Limb (tissue), 2 donors: Measurements from ENCODE around the gene NOL4L.

Experiments used
- DNase-seq, 2 donors: peaks; one replicate each; pipeline ENCODE4 v3.0.0-alpha.2; 2016; ENCODE audit errors: extremely low spot score in 2 of 2

NOL4L gene

DNA sequence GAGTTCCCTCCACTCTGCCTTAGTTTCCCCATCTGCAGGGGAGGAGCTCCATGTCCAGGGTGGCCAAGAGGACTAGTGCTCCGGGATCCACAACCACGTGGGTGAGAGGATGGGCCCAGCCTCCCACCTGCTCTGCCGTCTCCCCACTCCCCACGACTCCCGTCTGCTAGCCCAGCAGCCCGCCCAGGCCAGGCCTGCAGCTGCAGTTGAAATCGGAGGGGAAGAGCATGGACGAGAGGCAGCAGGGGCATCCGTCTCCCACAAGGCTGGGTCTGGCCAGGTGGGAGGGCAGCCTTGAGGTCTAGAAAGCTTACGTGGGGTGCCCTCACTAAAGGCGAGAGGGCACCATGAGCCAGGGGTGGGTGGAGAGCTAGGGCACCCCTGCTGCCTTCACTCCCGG, 8.6 kb downstream of the NOL4L start:
- no peak for DNase-seq

DNA sequence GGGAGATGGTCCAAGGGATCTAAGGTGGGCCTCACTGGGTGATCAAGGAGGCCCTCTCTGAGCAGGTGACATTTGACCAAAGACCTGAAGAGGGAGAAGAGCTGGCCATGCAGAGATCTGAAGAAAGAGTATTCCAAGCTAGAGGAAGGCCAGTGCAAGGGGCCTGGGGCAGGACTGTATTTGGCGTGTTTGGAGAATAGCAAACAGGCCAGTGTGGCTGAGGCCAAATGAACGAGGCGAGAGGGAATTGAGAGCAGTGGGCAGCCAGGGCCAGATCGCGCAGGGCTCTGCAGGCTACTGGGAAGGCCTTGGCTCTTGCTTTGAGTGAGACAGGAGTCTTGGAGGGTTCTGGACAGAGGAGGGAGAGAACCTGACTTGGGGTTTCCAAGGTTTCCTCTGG, 9.3 kb downstream of the NOL4L start:
- no peak for DNase-seq

DNA sequence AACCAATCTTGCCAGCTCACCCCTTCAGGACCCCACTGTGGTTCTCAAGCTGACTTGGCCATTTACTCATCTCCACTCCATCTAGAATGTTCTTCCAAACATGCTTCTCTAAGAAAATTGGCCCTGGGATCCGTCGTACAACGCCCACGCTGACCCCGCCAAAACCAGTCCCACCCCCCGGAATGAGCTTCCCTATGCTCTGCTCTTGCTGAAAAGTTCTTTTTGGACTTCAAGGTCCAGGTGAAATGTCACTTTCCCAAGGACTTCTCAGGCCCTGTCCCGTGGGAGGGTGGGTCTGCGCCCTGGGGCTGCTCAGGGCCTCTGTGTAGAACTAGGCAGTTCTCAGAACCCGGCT, 9.9 kb downstream of the NOL4L start:
- DNase-seq: no peak

DNA sequence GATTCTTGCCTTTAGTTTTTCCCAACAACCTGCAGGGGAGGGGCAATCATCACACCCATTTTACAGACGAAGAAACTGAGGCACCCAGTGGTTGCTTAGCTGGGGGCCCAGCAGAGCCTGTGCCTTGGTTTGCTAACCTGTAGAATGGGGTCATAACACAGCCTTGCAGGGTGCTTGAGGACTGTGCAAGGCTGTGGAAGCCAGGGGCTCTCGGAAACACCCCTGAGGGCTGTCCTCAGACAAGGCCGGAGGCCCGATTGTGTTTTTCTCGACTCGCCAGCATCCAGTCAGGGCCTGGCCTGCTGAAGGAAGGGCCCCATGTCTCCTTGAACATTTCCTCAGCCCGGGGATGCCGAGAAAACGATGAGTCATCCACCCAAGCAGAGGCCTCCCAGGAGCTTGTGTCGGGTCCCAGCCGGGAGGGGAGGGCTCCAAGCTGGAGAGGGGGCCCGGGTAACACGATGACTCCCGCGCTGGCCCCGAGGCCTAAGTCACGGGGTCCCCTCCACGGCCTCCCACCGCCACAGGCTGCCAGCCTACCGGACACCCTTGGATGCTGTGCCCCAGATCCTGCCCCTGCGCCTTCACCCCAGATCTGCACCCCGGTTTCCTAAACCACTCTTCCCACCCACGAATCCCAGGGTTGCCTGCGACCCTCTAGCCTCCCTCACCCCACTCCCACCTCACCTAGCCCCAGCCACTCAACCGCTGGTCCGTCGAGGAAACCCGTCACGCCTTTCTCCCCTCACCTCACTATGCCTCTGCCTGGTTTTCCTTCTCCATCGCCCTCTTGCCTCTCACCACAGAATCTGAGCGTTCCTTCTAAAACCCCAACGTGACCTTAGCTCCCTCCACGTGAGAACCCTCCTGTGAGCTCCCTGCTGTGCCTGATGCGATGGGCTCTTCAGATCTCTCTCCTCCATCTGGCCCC, 10.6 kb downstream of the NOL4L start:
- DNase-seq: no peak

DNA sequence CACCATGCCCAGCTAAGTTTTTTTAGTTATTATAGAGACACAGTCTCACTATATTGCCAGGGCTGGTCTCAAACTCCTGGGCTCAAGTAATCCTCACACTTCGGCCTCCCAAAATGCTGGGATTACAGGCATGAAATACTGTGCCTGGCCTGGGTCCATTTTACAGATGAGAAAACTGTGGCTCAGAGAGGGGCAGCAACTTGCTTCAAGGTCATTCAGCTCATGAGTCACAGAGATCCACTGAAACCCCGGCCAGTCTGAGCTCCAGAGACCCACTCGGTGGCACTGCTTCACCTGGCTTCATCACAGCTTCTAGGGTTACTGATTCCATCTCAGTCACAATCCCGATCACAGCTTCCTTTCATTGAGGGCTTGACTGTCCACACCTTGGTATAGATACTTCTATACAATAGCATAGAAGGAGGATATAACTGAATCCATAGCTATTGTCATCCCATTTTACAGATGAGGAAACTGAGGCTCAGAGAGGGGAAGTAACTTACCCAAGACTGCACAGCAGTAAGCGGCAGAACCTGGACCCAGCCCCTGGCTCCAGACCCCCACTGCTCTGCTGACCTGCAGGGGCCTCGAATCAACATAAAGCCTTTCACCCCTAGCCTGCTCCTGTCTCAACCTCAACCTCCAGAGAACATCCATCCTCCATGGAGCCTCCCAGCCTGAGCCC, 11.8 kb downstream of the NOL4L start:
- DNase-seq: no peak

DNA sequence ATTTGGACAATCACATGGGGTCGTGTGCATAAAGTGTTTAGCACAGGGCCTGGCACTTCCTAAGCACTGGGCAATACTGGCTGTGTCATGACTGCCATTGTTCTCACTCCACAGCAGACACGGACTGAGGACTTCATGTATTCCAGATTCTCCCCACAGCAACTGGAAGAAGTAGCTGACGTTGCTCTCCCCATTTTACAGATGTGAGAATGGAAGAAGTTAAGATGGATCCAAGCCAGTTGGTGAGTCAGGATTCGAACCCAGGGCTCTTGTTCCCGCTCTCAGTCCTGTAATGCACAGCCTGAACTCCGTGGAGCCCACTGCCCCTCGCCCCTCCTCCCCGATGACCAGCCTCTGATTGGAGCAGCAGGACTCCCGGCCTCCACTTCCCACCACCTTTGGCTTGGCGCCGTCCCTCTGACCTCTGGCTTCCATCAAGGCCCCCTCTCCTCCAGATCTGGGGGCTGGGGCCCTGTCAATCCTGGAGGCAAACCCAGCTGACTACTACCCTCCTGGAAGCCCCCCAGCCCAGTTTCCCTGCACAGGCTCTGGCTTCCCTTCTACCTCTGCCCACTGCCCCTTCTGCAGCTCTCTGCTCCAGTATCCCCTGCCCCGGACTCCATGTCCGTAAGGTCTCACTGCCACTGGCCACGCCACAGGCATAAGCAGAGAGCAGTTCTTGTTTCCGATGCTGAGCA, 12.7 kb downstream of the NOL4L start:
- no peak for DNase-seq

DNA sequence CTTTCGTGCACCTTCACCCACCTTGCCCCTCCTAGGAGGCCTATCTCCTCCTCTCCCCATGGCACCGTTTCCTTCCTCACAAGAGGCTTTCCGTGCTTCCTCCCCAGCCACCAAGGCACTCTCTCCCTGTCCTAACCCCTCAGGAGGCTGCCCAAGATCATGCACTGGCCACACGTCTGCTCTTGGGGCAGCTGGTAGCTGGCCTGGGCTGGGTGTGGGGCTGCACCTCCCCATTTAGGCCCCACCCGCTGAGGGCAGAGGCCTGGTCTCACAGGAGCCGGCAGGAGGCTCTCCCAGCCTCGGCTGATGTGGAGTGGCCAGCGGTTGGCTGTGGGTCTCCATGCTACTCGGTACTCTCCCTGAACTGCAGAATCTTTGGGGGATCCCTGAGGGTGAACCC, 13.6 kb downstream of the NOL4L start:
- no peak for DNase-seq

DNA sequence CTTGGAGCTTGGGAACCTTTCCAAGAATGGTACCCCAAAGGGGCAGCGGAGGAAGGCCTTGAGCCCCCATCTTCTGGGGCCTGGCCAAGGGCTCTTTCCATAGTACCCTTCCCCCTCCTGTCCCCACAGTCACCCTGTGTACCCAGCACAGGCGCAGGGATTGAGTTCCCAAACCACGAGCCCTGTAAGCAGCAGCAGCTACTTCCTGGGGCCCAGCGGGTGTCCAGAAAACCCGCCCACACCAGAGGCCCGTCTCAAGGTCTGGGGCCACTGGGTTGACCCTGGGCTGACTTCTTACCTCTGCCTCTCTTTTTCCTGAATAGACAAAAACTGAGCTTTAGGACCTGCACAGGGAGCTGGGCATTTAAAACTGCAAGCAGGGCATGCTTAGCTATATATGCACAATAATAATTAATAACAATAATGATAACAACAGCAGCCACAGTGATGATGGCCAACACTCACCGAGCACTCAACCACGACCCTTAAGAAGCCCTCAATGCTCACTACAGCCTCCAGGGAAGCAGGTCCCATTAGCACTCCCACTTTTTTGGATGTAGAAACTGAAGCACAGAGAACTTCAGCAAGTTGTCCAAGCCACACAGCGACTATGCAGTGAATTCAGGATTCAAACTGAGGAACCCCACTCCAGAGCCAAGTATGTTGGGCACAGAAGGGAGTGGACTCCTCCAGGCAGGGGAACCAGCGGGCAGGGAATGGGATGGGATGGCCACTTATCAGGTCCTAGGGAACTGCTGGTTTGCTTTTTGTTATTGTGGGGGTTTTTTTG, 14.5 kb downstream of the NOL4L start:
- DNase-seq: no peak

DNA sequence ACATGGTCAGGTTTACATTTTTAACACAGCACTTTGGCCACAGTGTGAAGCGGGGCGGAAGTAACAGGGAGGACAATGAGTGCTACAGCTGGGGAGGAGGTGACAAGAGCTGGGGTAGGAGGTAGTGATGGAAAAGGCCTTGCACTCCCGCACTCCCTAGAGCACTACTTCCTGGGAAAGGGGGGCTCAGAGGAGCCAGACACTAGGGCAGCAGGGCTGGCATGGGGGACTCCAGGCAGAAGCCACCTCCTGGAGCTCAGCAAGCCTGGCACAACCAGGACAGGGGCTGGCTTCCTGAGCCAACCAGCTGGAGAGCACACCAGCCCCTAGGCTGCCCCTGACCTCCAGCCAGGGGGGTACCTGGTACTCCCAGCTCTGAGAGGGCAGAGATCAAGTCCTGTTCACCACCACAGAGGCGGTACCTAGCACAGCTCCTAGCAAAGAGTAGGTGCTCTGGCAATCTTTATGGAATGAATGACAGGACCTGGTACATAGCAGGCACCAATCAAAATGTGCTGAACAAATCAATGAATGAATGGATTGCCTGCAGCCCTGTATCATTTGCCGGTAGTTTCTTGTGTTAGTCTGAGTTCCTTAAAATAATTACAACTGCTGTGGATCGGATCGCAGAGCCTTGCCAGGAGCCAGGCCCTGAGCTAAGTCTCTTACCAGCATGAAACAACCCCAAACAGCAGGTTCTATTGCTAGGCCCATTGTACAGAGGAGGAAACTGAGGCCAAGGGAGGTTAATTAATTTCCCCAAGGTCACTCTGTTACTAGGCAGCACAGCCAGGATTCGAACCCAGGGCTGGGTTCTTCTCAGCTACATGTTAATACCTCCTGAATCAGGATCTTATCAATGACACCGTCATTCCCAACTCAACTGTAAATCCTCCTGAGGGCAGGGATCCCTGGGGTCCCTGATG, 15.5 kb downstream of the NOL4L start:
- no peak for DNase-seq

DNA sequence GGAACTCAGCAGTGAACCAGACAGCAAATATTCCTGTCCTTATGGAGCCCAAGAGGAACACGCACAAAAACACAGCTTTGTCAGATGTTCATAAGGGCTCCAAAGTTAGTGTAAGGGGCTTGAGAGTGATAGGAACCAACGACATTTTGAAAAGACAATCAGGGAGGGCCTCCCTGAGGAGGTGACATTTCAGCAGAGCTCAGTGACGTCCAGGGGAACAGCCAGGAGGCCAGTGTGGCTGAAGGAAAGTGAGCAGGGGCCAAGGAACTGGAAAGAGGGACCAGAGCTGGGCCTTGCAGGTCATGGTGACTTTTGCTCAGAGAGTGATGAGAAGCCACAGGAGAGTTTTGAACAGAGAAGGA, 16.1 kb downstream of the NOL4L start:
- DNase-seq: no peak

DNA sequence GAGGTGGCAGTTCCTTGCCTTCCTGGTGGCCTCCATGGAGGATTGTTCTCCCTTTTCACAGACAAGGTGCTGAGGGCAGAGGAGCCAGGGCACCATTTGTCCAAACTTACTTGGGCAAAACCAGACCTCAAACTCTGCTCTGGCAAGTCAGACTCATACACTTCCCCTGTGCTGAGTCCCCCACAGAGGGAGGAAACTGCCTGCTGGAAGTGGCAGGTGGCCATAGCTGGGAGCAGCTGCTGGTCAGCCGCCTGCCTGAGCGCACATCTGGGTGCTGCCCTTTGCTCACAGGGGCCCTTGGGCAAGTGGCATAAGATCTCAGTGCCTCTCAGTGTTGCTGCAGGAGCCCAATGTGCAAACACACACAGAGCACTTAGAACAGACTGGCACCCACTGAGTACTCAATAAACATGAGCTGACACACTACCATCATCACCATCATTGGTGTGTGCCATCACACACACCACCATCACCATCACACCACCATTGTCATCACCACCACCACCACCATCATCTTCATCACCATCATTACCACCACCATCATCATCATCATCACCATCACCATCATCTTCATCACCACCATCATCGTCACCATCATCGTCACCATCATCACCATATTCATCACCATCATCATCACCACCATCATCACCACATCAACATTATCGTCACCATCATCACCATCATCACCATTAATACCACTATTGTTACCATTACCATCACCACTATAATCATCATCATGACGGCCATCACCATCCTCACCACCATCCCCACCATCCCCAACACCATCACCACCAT, 17.6 kb downstream of the NOL4L start:
- DNase-seq: no peak

DNA sequence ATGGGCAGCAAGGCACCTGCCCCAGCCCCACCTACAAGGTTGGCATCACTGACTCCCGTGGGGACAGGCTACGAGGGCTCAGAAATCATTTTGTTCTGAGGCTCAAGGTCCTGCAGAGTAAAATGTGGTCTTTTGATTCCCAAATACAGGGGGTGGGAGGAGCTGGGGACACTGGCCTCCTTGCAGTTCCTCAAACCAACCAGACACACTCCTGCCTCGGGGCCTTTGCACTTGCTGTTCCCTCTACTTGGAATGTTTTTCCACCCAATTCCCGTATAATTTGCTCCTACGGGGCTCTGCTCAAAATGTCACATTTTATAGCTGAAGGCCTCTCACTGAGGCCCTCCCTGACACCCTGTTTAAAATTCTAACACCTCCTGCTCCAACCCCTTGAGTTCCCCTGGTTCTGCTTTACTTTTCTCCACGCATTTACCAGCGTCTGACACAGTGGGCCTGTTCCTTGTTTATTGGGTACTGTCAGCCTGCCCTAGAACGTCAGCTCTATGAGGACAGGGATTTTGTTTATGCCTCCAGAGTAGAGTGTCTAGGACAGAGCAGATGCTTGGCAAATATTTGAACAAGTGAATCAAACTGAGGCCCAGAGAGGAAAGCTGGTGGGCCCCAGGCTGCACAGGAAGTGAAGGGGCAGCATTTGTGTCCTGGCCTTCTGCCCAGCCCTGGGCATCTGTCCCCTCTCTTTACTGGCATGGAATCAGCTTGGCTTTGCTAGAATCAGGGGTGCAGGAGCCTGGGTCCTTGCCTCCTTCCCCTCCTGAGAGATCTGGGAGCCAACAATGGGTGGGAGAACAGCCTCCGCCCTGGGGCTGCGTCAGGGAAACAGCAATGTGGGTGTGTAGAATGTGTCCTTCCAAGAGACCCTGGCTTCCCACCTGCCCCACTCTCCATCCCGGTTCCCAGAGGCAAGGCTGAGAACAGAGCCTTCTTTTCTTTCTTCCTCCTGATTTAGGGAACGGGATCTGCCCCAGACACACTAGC, 18.5 kb downstream of the NOL4L start:
- DNase-seq: no peak

DNA sequence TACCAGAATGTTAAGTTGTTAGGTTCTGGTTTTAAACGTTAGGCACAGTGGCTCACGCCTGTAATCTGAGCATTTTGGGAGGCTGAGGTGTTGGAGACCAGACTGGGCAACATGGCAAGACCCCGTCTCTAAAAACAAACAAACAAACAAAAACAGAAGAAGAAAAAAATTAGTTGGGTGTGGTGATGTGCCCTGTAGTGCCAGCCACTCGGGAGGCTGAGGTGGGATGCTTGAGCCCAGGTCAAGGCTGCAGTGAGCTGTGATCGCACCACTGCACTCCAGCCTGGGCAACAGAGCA, 19.4 kb downstream of the NOL4L start:
- DNase-seq: no peak

DNA sequence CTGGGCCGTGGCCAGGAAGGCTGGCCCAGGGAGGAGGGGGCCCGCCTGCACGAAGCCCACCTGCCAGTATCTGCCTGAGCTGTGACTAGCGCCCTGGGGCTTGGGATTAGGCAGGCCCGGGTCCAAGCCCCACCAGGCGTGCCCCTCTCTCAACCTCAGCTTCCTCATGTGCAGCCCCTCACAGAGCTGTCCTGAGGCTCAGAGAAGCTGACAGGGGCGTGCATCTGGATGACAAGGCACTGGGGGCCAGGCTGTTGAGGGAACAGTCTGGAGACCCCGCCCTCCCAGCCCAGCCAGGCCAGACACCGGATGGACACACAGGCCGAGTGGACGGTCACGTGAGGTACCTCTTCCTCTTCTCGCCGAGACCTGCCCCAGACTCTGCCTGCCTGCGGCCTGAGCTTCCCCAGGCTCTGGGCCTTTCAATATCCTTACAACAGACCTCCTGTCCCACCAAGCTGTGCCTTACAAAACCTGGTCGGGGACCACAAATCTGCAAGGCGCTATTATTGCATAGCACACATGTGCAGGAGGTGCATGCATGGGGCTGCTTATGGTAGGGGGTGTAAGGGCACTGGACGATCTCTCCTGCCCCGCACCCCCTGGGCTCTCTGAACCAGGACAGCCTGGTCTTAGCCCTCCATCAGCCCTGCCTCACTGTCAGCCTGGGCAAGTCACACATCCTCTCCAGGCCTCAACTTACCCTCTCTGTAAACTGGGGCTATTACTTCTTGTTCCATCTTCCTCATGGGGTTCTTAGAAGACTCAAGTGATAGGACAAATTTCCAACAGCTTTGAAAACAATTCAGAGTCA, 20.0 kb downstream of the NOL4L start:
- DNase-seq: no peak

DNA sequence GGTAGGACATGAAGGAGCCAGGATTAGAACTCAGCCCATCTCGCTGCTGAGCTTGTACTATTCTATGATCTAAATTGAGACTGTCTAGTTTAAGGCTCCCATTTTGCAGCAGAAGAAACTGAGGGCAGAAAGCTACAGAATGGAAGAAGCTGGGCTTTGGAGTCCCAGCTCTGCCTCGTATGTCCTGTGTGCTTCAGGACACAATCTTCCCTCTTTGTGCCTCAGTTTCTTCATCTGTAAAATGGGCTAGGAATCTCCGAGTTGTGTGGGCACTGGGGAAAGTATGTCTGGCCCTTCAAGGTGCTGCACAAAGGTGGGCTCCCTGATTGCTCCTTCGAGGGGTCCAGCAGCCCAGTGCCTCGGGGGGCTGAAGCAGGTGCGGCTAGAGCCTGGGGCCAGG, 20.7 kb downstream of the NOL4L start:
- DNase-seq: no peak

DNA sequence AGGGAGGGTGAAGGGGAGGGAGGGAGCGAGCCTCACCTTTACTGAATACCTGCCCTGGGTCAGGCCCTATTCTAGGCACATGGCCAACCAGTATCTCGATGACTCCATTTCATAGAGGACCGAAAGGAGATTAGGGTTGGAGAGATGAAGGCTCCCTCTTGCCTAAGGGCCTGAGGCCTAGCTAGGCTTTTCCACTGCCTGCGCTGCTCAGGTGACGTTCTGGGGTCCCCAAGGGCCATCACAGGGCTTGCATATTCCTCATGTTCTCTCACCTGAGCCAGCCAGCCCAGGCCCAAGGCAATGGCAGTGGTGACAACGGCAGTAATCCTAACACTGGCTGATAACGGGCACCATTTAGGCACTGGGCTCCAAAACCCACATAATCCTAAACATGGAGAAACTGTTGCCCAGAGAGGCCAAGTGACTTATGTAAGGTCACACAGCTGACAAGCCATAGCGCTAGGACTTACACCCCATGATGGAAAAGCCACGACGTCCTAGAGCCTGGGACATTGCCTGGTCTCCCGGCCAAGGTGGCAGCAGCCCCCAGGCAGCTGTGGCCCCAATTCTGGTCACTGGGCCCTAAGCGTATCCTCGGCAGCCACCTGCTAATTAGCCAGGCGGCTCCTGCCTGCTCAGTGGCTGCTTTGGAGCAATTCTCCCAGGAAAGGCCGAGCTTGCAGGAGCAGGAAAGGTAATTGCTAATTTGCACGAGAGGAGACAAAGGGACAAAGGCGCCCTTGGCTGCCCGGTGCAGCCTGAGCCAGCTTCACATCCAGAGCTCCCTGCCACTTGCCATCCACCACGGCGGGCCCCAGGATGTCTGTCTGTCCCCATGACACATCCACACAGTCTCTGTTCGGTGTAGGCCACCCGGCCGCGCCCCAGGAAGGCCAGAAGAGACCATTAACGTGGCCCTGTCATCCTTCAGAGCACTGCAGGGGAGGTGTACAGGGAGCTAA, 21.5 kb downstream of the NOL4L start:
- no peak for DNase-seq

DNA sequence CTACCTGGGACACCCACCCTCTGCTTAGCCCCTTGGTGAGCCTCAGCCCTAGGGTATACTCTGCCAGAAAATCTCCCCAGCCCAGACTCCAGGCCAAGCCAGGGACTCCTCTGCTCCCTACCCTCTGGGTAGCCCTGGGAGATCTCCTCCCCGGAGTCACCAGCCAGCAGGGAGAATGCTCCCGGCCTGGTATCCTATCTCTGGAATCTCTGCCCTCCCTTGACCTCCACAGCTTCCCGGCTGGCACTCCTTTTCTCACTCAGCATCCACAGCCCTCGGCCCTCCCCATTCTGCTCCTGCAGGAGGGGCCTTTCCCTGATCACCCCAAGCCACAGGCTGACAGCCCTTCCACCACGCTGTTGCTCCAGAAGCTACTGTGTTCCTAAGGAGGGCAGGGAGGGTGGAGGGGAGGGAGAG, 22.6 kb downstream of the NOL4L start:
- DNase-seq: no peak
